Measurements from ENCODE around the gene TASOR2. TPM values are rescaled to one million over a fixed set of nuclear protein-coding genes. Genes with fewer than 3 reads are reported as not detected.

Gene TASOR2
- total and polyA plus RNA-seq, 9 of the 15 experiments (the other 6 are each of a cell fraction or from before 2014, with no cell fraction given): 12.7 to 75.3 (median 52.3) TPM

- TF ChIP-seq, protein P1, sequence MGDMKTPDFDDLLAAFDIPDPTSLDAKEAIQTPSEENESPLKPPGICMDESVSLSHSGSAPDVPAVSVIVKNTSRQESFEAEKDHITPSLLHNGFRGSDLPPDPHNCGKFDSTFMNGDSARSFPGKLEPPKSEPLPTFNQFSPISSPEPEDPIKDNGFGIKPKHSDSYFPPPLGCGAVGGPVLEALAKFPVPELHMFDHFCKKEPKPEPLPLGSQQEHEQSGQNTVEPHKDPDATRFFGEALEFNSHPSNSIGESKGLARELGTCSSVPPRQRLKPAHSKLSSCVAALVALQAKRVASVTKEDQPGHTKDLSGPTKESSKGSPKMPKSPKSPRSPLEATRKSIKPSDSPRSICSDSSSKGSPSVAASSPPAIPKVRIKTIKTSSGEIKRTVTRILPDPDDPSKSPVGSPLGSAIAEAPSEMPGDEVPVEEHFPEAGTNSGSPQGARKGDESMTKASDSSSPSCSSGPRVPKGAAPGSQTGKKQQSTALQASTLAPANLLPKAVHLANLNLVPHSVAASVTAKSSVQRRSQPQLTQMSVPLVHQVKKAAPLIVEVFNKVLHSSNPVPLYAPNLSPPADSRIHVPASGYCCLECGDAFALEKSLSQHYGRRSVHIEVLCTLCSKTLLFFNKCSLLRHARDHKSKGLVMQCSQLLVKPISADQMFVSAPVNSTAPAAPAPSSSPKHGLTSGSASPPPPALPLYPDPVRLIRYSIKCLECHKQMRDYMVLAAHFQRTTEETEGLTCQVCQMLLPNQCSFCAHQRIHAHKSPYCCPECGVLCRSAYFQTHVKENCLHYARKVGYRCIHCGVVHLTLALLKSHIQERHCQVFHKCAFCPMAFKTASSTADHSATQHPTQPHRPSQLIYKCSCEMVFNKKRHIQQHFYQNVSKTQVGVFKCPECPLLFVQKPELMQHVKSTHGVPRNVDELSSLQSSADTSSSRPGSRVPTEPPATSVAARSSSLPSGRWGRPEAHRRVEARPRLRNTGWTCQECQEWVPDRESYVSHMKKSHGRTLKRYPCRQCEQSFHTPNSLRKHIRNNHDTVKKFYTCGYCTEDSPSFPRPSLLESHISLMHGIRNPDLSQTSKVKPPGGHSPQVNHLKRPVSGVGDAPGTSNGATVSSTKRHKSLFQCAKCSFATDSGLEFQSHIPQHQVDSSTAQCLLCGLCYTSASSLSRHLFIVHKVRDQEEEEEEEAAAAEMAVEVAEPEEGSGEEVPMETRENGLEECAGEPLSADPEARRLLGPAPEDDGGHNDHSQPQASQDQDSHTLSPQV (IDR thresholded peaks at IDR 0.05): no peak
- TF ChIP-seq NRF1 (conservative IDR thresholded peaks at IDR 0.05 in 1 of 2, IDR thresholded peaks at IDR 0.05 in 1 of 2): no peak
- no peak for TF ChIP-seq STAT5A (IDR thresholded peaks at IDR 0.05; ENCODE audit: borderline replicate concordance, low read length)
- 0 out of 4 replicates have a peak, but pooled peaks of 1 of the 2 experiments have one; percentile 12 for TF ChIP-seq KDM1A (IDR thresholded peaks at IDR 0.05)
- no peak for TF ChIP-seq BMI1 (IDR thresholded peaks at IDR 0.05; ENCODE audit: low read length)
- no peak for TF ChIP-seq ZKSCAN3 (CRISPR knock-in tag; IDR thresholded peaks at IDR 0.05)
- no peak for TF ChIP-seq KAT8 (IDR thresholded peaks at IDR 0.05; ENCODE audit: low read depth)
- TF ChIP-seq RAD51 (IDR thresholded peaks at IDR 0.05; ENCODE audit: borderline replicate concordance, low read depth): no peak
- no peak for TF ChIP-seq KDM2B (CRISPR knock-in tag; IDR thresholded peaks at IDR 0.05)
- TF ChIP-seq ARID3B (CRISPR knock-in tag; IDR thresholded peaks at IDR 0.05; ENCODE audit: borderline replicate concordance): no peak
- no peak for TF ChIP-seq MTA3 (IDR thresholded peaks at IDR 0.05; ENCODE audit: borderline replicate concordance)
- no peak for TF ChIP-seq NR4A1 (CRISPR knock-in tag; IDR thresholded peaks at IDR 0.05)
- no peak for TF ChIP-seq NR4A1 (tag; IDR thresholded peaks at IDR 0.05)
- no peak for TF ChIP-seq BDP1 (IDR thresholded peaks at IDR 0.05; ENCODE audit: insufficient read depth, insufficient read length)
- TF ChIP-seq, protein P2, sequence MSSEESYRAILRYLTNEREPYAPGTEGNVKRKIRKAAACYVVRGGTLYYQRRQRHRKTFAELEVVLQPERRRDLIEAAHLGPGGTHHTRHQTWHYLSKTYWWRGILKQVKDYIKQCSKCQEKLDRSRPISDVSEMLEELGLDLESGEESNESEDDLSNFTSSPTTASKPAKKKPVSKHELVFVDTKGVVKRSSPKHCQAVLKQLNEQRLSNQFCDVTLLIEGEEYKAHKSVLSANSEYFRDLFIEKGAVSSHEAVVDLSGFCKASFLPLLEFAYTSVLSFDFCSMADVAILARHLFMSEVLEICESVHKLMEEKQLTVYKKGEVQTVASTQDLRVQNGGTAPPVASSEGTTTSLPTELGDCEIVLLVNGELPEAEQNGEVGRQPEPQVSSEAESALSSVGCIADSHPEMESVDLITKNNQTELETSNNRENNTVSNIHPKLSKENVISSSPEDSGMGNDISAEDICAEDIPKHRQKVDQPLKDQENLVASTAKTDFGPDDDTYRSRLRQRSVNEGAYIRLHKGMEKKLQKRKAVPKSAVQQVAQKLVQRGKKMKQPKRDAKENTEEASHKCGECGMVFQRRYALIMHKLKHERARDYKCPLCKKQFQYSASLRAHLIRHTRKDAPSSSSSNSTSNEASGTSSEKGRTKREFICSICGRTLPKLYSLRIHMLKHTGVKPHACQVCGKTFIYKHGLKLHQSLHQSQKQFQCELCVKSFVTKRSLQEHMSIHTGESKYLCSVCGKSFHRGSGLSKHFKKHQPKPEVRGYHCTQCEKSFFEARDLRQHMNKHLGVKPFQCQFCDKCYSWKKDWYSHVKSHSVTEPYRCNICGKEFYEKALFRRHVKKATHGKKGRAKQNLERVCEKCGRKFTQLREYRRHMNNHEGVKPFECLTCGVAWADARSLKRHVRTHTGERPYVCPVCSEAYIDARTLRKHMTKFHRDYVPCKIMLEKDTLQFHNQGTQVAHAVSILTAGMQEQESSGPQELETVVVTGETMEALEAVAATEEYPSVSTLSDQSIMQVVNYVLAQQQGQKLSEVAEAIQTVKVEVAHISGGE (CRISPR knock-in tag; IDR thresholded peaks at IDR 0.05): no peak
Measured at GRCh38 chr10:5656737-5657579, 27.7 kb upstream of the TASOR2 start (continued).

Data from K562 (cell line).